Measurements from ENCODE around the gene FGD6. TPM values are rescaled to one million over a fixed set of nuclear protein-coding genes. Genes with fewer than 3 reads are reported as not detected.

The FGD6 gene
- total and polyA plus RNA-seq, 2 experiments from 2014 or later = 12.9 to 32.4 TPM

DNA sequence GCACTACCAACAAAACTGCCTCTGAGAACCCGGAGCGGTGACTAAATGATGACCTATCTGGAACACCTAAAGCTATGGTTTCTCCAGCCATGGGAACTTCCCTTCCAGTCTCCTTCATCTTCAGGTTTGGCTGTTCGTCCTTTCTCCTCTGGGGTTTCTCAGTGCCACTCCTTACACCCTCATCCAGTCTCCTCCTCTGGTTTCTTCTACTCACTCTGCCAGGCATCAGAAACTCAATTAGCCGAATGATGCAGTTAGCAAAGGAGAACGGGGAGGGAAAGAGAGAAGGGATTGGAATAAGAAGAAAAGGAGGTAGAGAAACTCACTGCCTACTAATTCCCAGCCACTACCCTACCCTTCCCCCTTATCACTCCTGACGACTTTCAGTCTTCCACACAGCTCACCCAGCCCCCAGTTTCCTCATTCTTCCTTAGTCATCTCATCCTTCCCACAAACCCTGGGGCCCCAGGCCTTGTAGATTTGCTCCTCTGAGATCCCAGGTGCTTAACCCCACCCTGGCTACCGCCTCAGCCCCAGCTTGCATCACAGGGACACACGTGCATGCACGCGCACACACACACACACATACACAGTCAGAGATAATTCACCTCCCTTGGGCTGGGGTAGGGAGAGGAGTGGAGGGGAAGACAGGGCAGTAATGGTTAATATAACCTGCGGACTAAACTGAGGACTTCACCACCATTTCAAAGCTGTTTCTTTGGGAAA is 13.0 kb downstream of the FGD6 start:
- peak; percentile 74 for ATAC-seq
- H3K4me1 Mint-ChIP-seq = peaks cover 83% of the 10 kb centered on the region
- Histone ChIP-seq H3K27me3 (ENCODE audit: insufficient read depth) (no peaks in the 10 kb centered on the region), H3K79me2 (replicated peaks; ENCODE audit: insufficient read depth) (peaks cover 91% of the 10 kb centered on the region), H3K4me3 (peak overlapping the region; percentile 35; the same call in 1 of the 2 replicates), H3K27ac (ENCODE audit: low read depth) (peak overlapping the region; percentile 96), H4K20me1 (replicated peaks; ENCODE audit: insufficient read depth) (no peaks in the 10 kb centered on the region), H2AFZ (no peak overlapping the region), H3K36me3 (ENCODE audit: insufficient read depth) (no peaks in the 10 kb centered on the region), H3F3A (replicated peaks; ENCODE audit: low read depth) (0 out of 2 replicates have a peak, but pooled peaks cover 3% of the 10 kb centered on the region), H3K4me1 (ENCODE audit: insufficient read depth) (peaks cover 94% of the 10 kb centered on the region), H3K4me2 (peak overlapping the region; percentile 70), H3K9me2 (ENCODE audit: insufficient read depth) (no peaks in the 10 kb centered on the region)
- TF ChIP-seq ZNF114 (CRISPR knock-in tag; IDR thresholded peaks at IDR 0.05) (no peak), NANOG (IDR thresholded peaks at IDR 0.05; ENCODE audit: borderline replicate concordance) (no peak), EZH2 (IDR thresholded peaks at IDR 0.05; ENCODE audit: low read depth, unreplicated experiment) (no peak), EZH2phosphoT487 (IDR thresholded peaks at IDR 0.05; ENCODE audit: unreplicated experiment) (no peak), POLR2AphosphoS5 (IDR thresholded peaks at IDR 0.05; ENCODE audit: low read depth) (no peak), JUNB (IDR thresholded peaks at IDR 0.05; ENCODE audit: unreplicated experiment) (no peak), CREB1 (CRISPR knock-in tag; IDR thresholded peaks at IDR 0.05; ENCODE audit: low read depth) (no peak), ZNF331 (CRISPR knock-in tag; IDR thresholded peaks at IDR 0.05; ENCODE audit: low read depth) (no peak; the same call in 1 of the 2 replicates), STAT1 (IDR thresholded peaks at IDR 0.05; ENCODE audit: unreplicated experiment) (no peak)
- TF ChIP-seq, protein P1, sequence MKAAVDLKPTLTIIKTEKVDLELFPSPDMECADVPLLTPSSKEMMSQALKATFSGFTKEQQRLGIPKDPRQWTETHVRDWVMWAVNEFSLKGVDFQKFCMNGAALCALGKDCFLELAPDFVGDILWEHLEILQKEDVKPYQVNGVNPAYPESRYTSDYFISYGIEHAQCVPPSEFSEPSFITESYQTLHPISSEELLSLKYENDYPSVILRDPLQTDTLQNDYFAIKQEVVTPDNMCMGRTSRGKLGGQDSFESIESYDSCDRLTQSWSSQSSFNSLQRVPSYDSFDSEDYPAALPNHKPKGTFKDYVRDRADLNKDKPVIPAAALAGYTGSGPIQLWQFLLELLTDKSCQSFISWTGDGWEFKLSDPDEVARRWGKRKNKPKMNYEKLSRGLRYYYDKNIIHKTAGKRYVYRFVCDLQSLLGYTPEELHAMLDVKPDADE (IDR thresholded peaks at IDR 0.05) = no peak
- TF ChIP-seq, protein P2, sequence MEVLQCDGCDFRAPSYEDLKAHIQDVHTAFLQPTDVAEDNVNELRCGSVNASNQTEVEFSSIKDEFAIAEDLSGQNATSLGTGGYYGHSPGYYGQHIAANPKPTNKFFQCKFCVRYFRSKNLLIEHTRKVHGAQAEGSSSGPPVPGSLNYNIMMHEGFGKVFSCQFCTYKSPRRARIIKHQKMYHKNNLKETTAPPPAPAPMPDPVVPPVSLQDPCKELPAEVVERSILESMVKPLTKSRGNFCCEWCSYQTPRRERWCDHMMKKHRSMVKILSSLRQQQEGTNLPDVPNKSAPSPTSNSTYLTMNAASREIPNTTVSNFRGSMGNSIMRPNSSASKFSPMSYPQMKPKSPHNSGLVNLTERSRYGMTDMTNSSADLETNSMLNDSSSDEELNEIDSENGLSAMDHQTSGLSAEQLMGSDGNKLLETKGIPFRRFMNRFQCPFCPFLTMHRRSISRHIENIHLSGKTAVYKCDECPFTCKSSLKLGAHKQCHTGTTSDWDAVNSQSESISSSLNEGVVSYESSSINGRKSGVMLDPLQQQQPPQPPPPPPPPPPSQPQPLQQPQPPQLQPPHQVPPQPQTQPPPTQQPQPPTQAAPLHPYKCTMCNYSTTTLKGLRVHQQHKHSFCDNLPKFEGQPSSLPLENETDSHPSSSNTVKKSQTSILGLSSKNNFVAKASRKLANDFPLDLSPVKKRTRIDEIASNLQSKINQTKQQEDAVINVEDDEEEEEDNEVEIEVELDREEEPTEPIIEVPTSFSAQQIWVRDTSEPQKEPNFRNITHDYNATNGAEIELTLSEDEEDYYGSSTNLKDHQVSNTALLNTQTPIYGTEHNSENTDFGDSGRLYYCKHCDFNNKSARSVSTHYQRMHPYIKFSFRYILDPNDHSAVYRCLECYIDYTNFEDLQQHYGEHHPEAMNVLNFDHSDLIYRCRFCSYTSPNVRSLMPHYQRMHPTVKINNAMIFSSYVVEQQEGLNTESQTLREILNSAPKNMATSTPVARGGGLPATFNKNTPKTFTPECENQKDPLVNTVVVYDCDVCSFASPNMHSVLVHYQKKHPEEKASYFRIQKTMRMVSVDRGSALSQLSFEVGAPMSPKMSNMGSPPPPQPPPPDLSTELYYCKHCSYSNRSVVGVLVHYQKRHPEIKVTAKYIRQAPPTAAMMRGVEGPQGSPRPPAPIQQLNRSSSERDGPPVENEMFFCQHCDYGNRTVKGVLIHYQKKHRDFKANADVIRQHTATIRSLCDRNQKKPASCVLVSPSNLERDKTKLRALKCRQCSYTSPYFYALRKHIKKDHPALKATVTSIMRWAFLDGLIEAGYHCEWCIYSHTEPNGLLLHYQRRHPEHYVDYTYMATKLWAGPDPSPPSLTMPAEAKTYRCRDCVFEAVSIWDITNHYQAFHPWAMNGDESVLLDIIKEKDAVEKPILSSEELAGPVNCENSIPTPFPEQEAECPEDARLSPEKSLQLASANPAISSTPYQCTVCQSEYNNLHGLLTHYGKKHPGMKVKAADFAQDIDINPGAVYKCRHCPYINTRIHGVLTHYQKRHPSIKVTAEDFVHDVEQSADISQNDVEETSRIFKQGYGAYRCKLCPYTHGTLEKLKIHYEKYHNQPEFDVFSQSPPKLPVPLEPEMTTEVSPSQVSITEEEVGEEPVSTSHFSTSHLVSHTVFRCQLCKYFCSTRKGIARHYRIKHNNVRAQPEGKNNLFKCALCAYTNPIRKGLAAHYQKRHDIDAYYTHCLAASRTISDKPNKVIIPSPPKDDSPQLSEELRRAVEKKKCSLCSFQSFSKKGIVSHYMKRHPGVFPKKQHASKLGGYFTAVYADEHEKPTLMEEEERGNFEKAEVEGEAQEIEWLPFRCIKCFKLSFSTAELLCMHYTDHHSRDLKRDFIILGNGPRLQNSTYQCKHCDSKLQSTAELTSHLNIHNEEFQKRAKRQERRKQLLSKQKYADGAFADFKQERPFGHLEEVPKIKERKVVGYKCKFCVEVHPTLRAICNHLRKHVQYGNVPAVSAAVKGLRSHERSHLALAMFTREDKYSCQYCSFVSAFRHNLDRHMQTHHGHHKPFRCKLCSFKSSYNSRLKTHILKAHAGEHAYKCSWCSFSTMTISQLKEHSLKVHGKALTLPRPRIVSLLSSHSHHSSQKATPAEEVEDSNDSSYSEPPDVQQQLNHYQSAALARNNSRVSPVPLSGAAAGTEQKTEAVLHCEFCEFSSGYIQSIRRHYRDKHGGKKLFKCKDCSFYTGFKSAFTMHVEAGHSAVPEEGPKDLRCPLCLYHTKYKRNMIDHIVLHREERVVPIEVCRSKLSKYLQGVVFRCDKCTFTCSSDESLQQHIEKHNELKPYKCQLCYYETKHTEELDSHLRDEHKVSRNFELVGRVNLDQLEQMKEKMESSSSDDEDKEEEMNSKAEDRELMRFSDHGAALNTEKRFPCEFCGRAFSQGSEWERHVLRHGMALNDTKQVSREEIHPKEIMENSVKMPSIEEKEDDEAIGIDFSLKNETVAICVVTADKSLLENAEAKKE (CRISPR knock-in tag; IDR thresholded peaks at IDR 0.05) = no peak; the same call in 1 of the 2 replicates
- TF ChIP-seq, protein P3, sequence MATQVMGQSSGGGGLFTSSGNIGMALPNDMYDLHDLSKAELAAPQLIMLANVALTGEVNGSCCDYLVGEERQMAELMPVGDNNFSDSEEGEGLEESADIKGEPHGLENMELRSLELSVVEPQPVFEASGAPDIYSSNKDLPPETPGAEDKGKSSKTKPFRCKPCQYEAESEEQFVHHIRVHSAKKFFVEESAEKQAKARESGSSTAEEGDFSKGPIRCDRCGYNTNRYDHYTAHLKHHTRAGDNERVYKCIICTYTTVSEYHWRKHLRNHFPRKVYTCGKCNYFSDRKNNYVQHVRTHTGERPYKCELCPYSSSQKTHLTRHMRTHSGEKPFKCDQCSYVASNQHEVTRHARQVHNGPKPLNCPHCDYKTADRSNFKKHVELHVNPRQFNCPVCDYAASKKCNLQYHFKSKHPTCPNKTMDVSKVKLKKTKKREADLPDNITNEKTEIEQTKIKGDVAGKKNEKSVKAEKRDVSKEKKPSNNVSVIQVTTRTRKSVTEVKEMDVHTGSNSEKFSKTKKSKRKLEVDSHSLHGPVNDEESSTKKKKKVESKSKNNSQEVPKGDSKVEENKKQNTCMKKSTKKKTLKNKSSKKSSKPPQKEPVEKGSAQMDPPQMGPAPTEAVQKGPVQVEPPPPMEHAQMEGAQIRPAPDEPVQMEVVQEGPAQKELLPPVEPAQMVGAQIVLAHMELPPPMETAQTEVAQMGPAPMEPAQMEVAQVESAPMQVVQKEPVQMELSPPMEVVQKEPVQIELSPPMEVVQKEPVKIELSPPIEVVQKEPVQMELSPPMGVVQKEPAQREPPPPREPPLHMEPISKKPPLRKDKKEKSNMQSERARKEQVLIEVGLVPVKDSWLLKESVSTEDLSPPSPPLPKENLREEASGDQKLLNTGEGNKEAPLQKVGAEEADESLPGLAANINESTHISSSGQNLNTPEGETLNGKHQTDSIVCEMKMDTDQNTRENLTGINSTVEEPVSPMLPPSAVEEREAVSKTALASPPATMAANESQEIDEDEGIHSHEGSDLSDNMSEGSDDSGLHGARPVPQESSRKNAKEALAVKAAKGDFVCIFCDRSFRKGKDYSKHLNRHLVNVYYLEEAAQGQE (IDR thresholded peaks at IDR 0.05; ENCODE audit: unreplicated experiment) = no peak
- TF ChIP-seq, protein P4, sequence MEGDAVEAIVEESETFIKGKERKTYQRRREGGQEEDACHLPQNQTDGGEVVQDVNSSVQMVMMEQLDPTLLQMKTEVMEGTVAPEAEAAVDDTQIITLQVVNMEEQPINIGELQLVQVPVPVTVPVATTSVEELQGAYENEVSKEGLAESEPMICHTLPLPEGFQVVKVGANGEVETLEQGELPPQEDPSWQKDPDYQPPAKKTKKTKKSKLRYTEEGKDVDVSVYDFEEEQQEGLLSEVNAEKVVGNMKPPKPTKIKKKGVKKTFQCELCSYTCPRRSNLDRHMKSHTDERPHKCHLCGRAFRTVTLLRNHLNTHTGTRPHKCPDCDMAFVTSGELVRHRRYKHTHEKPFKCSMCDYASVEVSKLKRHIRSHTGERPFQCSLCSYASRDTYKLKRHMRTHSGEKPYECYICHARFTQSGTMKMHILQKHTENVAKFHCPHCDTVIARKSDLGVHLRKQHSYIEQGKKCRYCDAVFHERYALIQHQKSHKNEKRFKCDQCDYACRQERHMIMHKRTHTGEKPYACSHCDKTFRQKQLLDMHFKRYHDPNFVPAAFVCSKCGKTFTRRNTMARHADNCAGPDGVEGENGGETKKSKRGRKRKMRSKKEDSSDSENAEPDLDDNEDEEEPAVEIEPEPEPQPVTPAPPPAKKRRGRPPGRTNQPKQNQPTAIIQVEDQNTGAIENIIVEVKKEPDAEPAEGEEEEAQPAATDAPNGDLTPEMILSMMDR (conservative IDR thresholded peaks at IDR 0.05; ENCODE audit: low read depth in 2 of 2) = no peak
- peaks cover 28% of the 10 kb centered on the region for H3K36me3 Mint-ChIP-seq (ENCODE audit: low read depth)
- H3K9me3 Mint-ChIP-seq = no peaks in the 10 kb centered on the region
- peak; percentile 79 for DNase-seq (ENCODE audit: low spot score)
- H3K4me3 Mint-ChIP-seq = peak overlapping the region; percentile 41
- peak overlapping the region; percentile 98 for H3K27ac Mint-ChIP-seq
- H3K27me3 Mint-ChIP-seq (ENCODE audit: insufficient read depth, low read depth, poor library complexity) = peaks cover 13% of the 10 kb centered on the region
